GM21619 (cell line): ENCODE results near the gene CGRRF1.

ENCODE experiments used
- ATAC-seq: cut with Tn5 transposase; IDR thresholded peaks from one replicate; pipeline ENCODE4 v1.9.1; 2021; ENCODE audit not compliant: unreplicated experiment

Gene CGRRF1

DNA sequence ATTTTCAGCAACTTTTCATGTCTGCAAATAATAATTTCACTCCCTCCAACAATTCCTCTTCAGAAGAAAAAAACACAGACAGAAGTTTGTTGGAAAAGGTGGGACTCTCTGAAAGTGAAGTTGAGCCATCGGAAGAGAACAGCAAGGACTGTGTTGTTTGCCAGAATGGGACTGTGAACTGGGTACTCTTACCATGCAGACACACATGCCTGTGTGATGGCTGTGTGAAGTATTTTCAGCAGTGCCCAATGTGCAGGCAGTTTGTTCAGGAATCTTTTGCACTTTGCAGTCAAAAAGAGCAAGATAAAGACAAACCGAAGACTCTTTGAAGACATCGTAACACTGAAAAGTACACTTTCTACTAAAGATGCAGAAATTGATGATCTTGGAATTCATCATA, 28.3 kb downstream of the CGRRF1 start:
- no peak for ATAC-seq

GRCh38 chr14:54547583-54547982, 37.9 kb downstream of the CGRRF1 start:
- no peak for ATAC-seq

- no peak for ATAC-seq
These were observed 38.8 kb downstream of the CGRRF1 start for GRCh38 chr14:54548491-54548890.

DNA sequence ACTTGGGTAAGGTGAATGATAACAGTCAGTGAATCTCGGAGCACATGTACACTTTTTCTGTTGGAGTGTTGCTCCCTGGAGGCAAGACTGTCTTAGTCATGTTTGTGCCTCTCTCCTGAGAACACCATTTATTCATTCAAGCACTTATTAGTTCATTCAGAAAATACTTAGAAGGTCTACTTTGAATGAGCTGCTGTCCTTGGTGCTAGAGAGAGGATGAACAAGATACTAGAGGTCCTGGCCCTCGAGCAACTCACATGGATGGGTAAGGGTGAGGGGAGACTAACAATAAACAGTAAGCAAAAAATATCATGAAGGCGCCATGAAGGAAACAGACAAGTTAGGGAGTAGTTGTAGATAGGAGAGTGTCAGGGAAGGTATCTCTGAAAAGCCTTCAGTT, 40.2 kb downstream of the CGRRF1 start:
- no peak for ATAC-seq

DNA sequence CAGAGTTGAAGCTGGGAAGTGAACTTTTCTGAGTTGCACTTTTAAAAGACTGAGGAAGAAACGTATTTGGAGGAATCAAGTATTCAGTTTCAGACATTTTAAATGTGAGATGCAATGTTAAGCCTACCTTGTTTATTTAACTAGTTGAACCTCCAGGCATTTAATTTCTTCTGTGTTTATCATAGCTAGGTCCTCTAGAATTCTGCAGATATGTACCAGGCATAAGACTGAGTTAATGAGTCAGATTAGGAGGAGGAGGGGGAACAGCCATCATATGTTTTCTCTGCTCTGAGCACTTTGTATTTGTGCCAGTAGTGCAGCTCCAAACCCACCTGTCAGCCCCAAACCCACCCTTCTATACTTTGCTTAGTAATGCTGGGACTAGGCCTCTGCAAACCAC, 40.8 kb downstream of the CGRRF1 start:
- ATAC-seq: no peak

DNA sequence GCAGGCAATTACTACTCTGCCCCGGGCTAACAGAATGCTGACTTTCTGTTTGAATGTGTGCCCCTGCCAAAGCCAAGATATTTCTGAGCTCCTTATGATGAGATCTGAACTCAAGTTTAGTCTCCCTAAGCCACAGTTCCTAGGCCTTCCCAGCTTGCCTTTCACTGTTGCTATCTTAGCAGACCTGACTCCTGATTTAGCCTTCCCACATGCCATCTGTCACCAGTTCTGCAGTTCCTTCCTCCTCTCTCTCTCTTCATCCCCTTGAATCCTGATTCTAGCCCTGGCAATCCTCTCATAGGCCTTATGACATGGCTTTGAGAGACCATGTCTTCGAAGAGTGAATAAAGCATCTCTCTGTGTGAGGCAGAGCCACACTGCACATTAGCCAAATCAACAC, 44.7 kb downstream of the CGRRF1 start:
- ATAC-seq: no peak

DNA sequence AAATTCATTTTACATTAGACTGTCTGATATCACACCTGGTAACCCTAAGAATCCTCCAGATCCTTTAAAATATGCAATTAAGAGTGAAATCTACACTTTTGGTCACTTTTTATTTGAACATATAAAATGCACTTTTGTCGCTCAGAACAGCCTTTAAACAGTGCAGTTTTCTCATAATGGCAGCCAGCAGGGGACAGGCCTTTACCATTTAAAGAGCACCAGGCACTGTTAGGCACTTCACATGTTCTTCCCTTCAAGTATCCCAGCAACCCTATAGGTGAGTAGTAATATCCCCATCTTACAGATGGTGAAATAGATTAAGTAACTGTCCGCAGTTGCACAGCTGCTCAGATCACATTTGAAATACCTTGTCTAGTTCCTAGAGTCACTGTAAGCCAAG, 45.9 kb downstream of the CGRRF1 start:
- no peak for ATAC-seq

DNA sequence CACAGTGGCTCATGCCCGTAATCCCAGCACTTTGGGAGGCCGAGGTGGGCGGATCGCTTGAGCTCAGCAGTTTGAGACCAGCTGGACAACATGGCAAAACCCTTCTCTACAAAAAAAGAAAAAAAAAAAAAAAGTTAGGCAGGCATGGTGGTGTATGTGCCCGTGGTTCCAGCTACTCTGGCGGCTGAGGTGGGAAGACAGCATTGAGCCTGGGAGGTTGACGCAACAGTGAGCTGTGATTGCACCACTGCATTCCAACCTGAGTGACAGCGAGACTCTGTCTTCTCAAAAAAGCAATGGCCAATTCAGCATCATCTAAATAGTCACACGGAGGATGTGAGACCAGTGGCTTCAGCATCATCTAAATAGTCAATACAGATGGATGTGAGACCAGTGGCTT, 46.8 kb downstream of the CGRRF1 start:
- no peak for ATAC-seq

DNA sequence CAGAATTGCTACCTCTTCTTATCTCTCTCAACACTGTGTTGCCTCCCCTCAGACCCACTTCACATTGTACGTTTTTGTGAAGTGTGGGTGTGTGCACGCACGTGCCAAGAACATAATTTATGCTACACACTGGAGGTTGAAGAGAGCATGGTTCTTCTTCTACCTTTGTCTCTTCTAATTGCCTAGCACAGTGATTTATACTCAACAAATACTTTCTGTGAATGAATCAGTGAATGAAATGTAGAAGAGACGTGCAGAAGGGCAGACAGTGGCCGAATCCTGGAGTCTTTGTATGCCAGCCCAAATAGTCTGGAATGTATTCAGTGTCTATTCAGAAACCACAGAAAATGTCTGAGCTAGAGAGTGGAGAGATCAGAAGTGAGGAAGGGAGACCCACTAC, 52.6 kb downstream of the CGRRF1 start:
- ATAC-seq: no peak

- ATAC-seq: no peak
These were observed 54.6 kb downstream of the CGRRF1 start for GRCh38 chr14:54564071-54564867.

- ATAC-seq: peak; percentile 30
These were observed 55.4 kb downstream of the CGRRF1 start for GRCh38 chr14:54564868-54565784.

- peak; percentile 51 for ATAC-seq
These were observed 56.2 kb downstream of the CGRRF1 start for GRCh38 chr14:54565785-54566409.

- peak; percentile 31 for ATAC-seq
These were observed 56.9 kb downstream of the CGRRF1 start, which contains the start of gene SAMD4A for GRCh38 chr14:54566410-54567223. Gene SAMD4A, plus strand, starts transcription at chr14:54567128. Its CDS starts 789 bp downstream, at chr14:54567917.

- peak; percentile 0 for ATAC-seq
These were observed 57.5 kb downstream of the CGRRF1 start for GRCh38 chr14:54567224-54567638.

DNA sequence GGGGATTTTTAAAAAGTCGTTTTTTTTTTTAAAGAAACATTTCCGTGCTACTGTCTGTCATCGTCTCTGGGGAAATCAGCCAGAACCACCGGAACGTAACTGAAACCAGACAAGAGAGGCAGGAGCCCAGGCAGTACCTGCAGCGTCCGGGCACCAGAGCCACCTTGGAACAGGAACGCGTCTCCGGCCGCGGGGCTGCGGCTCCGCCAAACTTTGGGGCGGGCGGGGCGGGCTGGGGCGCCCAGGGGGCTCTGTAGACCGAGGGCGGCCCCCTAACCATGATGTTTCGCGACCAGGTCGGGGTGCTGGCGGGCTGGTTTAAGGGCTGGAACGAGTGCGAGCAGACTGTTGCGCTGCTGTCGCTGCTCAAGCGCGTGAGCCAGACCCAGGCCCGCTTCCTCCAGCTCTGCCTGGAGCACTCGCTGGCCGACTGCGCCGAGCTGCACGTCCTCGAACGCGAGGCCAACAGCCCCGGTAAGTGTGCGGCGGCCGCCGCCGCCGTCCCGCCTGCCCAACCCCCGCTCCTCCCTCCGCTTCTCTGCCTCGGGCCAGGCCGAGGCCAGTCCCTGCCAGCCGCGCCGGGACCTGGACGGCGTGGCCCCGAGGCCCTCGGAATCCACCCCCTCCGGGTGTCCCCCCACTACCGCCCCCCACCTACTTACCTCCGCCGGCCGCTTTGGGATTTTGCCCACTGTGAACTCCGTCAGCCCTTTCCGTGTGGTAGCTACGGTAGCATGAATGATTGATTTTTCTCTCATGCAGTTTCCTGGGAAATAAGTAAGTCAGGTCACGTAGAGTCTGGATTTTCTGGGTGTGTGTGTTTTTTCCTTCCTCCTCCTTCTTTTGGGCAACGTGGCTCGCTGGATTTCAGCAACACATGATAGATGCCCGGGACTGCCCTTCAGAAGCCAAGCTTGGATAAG, 58.2 kb downstream of the CGRRF1 start:
- ATAC-seq: no peak

DNA sequence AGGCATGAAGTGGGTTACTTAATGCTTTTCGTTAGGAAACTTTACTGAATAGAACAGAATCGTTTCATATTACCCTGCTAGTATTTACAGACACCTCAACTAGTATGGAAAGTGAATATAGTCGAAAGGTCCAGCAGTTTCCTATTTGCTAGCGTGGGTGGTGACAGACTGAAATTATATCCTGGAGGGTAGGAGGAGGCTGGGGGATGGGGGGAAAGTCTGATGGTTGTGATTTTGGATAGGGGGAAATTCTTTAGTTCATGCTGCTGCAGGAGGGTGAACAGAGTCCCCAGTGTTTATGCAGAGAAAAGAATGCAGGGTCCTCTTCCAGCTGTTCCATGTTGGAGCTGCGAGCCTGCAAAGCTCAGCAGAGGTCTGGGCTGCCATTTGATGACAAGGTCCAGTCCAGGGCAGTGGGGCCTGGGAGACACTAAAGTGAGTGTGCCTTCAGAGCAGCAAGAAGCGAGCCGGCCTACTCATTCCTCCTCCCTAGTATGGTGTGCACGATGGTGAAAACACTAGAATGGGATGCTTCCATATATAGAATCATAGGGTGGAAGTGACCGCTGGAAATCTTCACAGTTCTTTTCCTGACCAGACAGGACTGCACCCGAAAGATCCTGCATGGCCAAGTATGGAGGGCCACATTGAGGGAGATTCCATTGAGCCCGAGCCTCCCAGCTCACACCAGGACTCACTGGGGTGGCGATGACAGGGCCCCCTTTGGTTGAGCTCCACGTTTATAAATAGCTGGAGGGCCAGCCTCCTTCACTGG, 59.3 kb downstream of the CGRRF1 start:
- no peak for ATAC-seq

GRCh38 chr14:54570047-54570446, 60.3 kb downstream of the CGRRF1 start:
- ATAC-seq: no peak

DNA sequence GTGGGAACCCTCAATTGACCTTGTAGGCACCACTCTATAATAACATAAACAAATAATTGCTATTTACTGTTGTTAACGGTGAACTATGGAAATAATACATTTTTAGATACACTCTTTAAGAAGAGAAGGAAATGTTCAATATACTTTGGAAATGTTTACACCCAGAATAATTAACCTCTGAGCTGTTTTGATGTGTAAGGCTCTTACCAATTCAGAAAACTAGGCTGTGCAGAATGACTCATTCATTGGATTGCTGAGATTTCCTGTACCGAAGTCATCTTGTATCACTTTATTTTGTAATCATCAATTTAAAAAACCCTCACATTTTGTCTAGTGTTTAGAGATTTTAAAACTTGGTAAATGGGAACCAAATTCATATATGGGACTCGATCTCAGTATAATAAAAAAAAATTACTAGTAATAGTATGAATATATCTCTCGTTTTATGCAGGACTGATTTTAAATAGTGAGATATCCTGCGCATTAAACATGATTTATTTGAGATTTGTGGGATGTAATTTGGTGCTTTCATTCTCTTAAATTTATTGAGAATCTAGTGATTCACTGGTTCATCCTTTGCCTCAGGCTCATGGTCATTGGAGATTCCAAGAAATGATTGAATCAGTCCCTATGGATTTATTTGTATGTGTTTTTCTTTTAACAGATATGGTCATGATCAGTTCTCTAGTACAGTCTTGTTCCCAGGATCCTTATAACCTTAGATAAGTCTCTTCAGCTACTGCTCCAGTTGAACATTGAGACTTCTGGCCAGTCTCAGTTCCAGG, 61.1 kb downstream of the CGRRF1 start:
- no peak for ATAC-seq
